ENCODE results near the gene SRRM3.
A peak's percentile ranks its signal among the peaks of the same experiment; 100 is the strongest.
"Not testable (repeated sequence)": the region's sequence is repeated elsewhere in the genome, so short reads cannot be mapped to it uniquely, and the experiment has no call there.

The SRRM3 gene

DNA sequence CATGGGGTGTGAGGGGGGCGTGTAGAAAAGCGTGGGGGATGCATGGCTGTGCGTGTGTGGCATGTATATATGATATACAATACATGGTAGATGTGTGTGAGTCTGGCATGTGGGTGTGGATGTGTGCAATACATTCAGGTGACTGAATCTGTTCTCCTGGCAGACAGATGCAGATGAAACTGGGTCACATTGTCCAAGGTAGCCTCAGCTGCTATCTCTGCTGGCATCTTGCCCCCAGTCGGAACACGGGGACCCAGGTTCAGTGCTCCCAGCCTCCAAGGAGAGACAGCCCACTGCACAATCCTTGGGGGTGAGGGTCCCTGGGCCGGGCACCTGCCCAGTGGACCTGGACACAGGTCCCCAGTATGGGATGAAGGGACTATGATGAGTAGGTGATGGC, 12.4 kb upstream of the SRRM3 start:
- no peak for DNase-seq

DNA sequence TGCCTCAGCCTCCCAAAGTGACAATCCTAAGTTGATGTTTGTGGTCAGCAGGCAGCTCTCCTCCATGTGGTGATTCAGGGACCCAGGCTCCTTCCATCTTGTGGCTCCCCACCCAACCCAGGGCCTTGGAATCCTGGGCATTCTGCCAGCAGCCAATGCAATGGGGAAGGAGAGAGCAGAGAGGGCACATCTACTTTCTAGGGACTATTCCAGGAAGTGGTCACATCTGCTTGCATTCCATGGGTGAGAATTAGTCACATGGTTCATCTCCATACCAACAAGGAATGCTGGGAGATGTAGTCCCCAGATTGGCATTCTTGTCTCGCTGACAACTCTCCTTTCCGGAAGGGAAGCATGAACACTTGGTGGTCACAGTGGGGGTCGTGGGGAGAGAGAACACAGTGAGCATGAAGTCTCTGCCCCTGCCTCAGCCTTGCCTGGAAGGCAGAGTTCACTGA, 9.9 kb upstream of the SRRM3 start:
- DNase-seq = peak; percentile 43

DNA sequence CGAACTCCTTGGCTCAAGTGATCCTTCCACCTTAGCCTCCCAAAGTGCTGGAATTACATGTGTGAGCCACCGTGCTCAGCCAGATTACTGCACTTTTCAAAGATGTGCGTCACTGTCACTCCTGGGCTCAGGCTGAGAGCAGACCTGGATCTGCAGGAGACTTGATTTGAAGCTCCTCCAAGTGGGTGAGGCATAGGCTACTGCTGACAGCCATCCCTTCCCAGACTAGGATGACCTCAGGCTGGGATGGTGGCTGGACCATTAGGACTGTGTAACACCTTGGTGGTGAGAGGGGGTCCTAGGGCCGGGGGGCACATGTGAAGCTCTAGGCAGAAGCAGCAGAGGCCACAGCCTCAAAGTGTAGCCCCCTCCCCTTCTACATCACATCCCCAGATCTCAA, 8.2 kb upstream of the SRRM3 start:
- DNase-seq = no peak

GRCh38 chr7:76193883-76194282, 7.8 kb upstream of the SRRM3 start:
- no peak for DNase-seq

- DNase-seq = no peak
Measured at GRCh38 chr7:76196786-76197185, 4.9 kb upstream of the SRRM3 start.

DNA sequence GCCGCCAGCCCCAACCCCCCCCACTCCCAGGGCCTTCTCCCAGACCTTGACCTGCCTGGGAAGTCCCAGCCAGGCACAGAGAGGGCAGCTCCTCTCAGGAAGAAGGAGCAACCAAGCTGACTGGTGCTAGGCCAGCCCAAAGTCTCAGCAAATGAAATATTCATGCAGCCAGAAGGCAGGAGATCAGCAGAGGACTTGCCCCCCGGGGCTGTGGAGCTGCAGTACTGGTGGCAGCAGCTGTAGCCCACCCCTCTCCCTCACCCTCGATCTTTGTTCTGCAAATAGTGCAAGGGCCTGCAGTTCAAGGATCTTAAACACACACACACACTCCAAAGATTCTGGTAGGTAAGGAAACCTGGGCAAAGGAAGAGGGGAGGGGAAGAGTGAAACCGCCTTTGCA, 3.5 kb upstream of the SRRM3 start:
- no peak for DNase-seq

DNA sequence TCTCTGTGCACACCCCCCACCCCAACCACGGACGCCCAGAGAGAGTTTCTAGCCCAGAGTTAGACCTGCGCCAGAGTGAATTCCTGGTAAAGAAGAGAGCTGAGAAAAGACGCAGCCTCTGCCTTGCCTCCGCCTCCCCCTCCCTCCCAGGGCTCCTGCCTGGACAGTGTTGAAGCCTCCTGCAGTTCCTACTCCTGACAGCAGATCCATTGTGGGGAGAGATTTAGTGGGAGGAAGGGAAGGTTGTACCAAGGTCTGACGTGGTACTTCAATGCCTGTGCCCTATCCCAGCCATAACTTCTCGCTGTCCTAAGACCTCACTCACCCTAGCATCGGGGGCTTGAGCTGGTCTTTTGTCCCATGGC, 952 bp downstream of the SRRM3 start:
- DNase-seq = no peak

DNA sequence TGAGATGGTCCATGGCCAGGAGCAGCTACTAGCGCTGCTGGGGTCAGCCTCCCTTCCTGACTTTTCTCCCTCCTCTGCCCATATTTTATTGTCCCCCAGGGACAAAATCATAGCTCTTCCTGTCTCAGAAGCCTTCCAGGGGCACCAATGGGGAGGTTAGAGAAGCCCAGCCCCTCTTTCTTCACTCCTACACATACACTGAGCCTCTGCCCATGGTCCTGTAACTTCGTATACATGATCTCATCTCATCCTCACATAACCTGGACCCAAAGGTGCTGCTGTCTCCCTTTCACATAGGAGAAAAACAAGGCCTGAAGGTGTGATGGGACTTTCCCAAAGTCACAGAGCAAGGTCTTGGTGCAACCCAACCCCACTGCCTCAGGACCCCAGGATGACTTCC, 2.5 kb downstream of the SRRM3 start:
- no peak for DNase-seq

GRCh38 chr7:76206633-76207032, 4.9 kb downstream of the SRRM3 start:
- no peak for DNase-seq

DNA sequence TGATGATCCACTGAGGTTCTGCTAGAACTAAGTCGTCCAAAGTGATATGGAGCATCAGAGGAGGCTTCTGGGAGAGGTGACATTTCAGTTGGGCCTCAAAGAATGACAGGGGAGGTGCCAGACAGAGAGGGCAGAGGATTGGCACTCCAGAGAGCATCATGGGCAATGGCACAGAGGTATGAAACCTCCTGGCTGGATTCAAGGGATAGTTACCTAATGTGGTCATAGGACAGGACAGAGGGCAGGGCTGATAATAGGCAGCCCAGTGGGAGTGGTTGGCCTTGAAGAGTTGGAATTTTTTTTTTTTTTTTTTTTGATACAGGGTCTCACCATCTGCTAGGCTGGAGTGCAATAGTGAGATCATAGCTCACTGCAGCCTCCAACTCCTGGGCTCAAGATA, 7.6 kb downstream of the SRRM3 start:
- no peak for DNase-seq

DNA sequence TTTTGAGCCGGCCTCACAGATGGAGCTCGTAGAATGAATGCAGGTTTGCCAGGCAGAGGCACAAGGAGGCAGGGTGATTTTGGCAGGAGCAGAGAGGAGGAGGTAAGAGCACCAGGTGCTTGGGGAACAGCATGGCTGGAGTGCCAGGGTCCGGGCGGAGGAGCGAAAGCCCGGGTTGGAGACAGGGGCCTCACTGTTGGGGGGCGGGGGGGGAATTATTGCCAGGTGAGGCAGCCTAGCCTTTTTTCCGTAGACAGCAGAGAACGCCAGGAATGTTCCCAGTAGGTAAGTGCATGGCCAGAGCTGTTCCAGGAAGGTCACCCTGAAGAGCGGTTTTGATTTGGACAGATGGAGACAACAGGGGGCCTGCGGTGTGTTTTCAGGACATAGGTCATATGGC, 9.5 kb downstream of the SRRM3 start:
- no peak for DNase-seq

DNA sequence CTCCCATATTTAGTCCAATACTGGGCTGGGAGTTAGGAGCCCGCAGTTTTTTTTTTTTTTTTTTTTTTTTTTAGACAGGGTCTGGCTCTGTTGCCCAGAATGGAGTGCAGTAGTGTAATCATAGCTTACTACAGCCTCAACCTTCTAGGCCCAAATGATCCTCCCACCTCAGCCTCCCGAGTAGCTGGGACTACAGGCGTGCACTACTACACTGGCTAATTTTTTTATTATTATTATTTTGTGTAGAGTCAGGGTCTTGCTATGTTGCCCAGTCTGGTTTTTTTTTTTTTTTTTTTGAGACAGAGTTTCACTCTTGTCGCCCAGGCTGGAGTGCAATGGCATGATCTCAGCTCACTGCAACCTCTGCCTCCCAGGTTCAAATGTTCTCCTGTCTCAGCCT, 13.7 kb downstream of the SRRM3 start:
- DNase-seq = not testable (repeated sequence)

- no peak for DNase-seq
Measured at GRCh38 chr7:76216381-76217082, 14.8 kb downstream of the SRRM3 start.

DNA sequence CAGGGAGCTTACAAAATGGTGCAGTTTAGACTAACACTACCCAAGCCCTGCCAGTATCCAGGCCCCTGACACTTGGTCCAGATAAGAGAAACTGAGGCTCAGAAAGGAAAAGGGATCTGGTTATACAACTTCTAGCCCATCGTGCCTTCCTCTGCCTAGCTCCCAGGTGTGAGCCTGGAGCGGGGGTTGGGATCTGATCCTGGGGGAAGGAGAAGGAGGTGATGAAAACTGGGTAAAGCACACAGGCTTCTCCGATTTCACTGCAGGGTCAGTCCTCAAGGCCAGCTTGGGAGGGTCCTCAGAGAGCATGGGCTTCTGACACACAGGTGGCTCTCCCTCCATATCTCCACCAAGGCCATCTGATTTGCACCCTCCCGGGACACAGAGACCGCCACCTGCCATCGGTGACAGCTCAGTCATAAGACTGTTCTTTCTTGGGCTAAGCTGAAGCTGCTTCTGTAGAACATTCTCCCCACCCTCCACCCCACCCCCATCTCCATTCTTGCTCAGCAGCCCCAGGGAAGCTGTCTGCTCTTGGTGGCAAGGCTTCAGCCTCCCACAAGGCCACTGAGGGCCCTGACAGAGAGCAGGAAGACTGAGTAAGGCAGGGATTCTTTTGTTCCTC, 16.4 kb downstream of the SRRM3 start:
- no peak for DNase-seq

- DNase-seq = no peak
Measured at GRCh38 chr7:76220185-76221057, 18.7 kb downstream of the SRRM3 start.

- DNase-seq = no peak
Measured at GRCh38 chr7:76222333-76222732, 20.6 kb downstream of the SRRM3 start.

DNA sequence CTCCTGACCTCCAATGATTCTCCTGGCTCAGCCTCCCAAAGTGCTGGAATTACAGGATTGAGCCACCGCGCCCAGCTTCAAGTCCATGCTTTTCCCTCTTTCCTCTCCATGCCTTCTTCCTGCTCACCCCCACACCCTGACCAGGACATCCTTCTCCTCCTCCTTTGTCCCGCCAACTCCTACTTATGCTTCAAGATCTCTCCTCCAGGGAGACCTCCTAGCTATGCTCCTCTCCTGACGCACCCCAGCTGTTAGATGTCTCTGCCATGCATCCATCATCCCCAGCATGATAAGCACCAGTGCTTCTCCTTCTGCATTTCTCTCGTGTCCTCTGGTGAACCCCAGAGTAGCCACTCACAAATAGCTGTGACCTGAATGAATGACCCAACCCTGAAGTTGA, 21.1 kb downstream of the SRRM3 start:
- no peak for DNase-seq

DNA sequence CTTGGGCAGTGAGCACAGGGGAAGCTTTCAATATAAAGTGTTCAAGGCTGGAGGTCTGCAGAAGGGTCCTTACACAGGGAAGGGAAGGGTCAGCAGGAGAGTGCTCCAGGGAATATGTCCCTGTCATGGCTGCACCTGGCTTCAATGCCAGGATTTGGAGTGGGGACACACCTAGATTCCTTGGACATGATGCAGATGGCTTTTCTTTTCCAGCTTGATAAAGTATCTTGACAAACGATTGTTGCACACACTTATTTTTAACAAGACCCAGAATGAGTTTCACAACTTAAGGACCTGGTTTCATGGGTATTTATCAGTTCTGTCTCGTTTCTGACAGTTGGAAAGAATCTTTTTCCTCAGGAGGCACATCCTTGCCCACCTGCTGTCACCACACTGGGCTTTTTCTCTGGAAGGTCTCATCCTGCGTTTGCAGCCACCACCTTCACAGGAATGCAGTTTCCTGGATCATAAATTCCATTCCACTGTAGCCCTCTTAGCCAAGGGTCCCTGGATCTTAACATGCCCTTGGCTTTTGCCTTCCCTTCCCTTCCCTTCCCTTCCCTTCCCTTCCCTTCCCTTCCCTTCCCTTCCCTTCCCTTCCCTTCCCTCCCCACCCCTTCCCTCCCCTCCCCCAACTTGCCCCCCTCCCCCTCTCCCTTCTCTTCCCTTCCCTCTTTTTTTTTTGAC, 21.7 kb downstream of the SRRM3 start:
- no peak for DNase-seq

GRCh38 chr7:76224695-76225094, 23.0 kb downstream of the SRRM3 start:
- DNase-seq = no peak

- DNase-seq = no peak
Measured at GRCh38 chr7:76225379-76225778, 23.7 kb downstream of the SRRM3 start.

- DNase-seq = no peak
Measured at GRCh38 chr7:76225951-76226350, 24.3 kb downstream of the SRRM3 start.

DNA sequence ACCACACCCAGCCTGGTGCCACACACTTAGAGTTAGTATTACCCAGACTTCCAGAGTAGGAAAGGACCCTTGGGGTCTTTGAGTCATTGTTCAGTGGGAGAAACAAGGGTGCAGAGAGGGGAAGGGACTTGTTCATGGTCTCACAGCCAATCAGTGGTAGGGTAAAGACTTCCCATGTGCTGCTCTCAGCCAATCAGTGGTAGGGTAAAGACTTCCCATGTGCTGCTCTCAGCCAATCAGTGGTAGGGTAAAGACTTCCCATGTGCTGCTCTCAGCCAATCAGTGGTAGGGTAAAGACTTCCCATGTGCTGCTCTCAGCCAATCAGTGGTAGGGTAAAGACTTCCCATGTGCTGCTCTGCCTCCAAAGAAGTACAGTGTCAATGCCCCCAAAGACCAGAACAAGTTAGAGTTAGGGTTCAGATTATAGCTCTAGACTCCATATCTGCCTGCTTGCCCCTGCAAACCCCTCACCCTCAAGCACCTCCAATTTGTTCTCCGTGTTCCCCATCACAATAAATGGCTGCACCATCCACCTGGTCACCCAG, 25.3 kb downstream of the SRRM3 start:
- DNase-seq = not testable (repeated sequence)

DNA sequence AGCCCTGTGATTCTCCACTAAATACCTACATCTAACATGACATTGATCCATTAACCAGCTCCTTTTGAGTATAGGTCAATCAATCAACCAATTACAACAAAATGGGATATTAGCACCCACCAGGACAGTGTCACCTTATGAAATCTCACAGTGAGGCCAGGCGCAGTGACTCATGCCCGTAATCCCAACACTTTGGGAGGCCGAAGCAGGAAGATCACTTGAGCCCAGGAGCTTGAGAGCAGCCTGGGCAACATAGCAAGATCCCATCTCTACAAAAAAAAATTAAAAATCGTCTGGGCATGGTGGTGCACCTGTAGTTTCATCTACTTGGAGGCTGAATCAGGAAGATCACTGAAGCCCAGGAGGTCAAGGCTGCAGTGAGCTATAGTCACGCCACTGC, 28.5 kb downstream of the SRRM3 start:
- DNase-seq = no peak

Measured in SHP77 (cell line).